GM18499 (cell line): ENCODE results near the gene HNMT.
A peak's percentile ranks its signal among the peaks of the same experiment; 100 is the strongest.

Experiments
- ATAC-seq: cut with Tn5 transposase; IDR thresholded peaks from one replicate; pipeline ENCODE4 v1.9.1; 2021; ENCODE audit warnings: moderate number of reproducible peaks; ENCODE audit not compliant: insufficient read depth, unreplicated experiment

The HNMT gene

GRCh38 chr2:138003411-138003810, 39.1 kb downstream of the HNMT start:
- ATAC-seq = no peak

- ATAC-seq = no peak
Observed at GRCh38 chr2:138007431-138007830, 43.2 kb downstream of the HNMT start.

- ATAC-seq = no peak
Observed at GRCh38 chr2:138009622-138010021, 45.3 kb downstream of the HNMT start.

GRCh38 chr2:138010890-138011289, 46.6 kb downstream of the HNMT start:
- no peak for ATAC-seq

GRCh38 chr2:138012082-138012481, 47.8 kb downstream of the HNMT start:
- no peak for ATAC-seq

- no peak for ATAC-seq
Observed at GRCh38 chr2:138012968-138013367, 48.7 kb downstream of the HNMT start.

- no peak for ATAC-seq
Observed at GRCh38 chr2:138013639-138014038, 49.4 kb downstream of the HNMT start.

- no peak for ATAC-seq
Observed at GRCh38 chr2:138015494-138015893, 51.2 kb downstream of the HNMT start.

- no peak for ATAC-seq
Observed at GRCh38 chr2:138016351-138017087, 52.2 kb downstream of the HNMT start.

- ATAC-seq = no peak
Observed at GRCh38 chr2:138017824-138018223, 53.6 kb downstream of the HNMT start.

GRCh38 chr2:138018866-138019688, 54.8 kb downstream of the HNMT start:
- ATAC-seq = no peak

- no peak for ATAC-seq
Observed at GRCh38 chr2:138020432-138020831, 56.2 kb downstream of the HNMT start.

GRCh38 chr2:138021154-138021553, 56.9 kb downstream of the HNMT start:
- no peak for ATAC-seq

- no peak for ATAC-seq
Observed at GRCh38 chr2:138023298-138023697, 59.0 kb downstream of the HNMT start.

GRCh38 chr2:138023976-138024375, 59.7 kb downstream of the HNMT start:
- no peak for ATAC-seq

GRCh38 chr2:138026111-138027020, 62.1 kb downstream of the HNMT start:
- no peak for ATAC-seq

GRCh38 chr2:138028538-138028937, 64.3 kb downstream of the HNMT start:
- ATAC-seq = peak; percentile 51

GRCh38 chr2:138029276-138029675, 65.0 kb downstream of the HNMT start:
- no peak for ATAC-seq

GRCh38 chr2:138030459-138030858, 66.2 kb downstream of the HNMT start:
- ATAC-seq = peak; percentile 61

- ATAC-seq = no peak
Observed at GRCh38 chr2:138032334-138032733, 68.1 kb downstream of the HNMT start.

GRCh38 chr2:138034536-138034935, 70.3 kb downstream of the HNMT start:
- ATAC-seq = no peak
